Measurements from ENCODE around the gene ASIC2.

GRCh38 chr17:33045216-33045615 lies 247.9 kb downstream of the ASIC2 start:
- TF ChIP-seq EZH2phosphoT487 (IDR thresholded peaks at IDR 0.05; ENCODE audit: borderline replicate concordance) (no peak), POLR2AphosphoS5 (IDR thresholded peaks at IDR 0.05; ENCODE audit: low read depth, low read length) (no peak), YY1 (IDR thresholded peaks at IDR 0.05; ENCODE audit: extremely low read depth, insufficient replicate concordance, low read depth, low read length) (no peak), MAX (IDR thresholded peaks at IDR 0.05) (no peak), POLR2A (IDR thresholded peaks at IDR 0.05; ENCODE audit: borderline replicate concordance, extremely low read depth, insufficient read depth, insufficient read length) (no peak), TCF7L2 (IDR thresholded peaks at IDR 0.05; ENCODE audit: borderline replicate concordance, extremely low read depth, insufficient read depth, insufficient read length) (no peak), EZH2 (IDR thresholded peaks at IDR 0.05) (no peak), ZFX (IDR thresholded peaks at IDR 0.05) (no peak), EGR1 (IDR thresholded peaks at IDR 0.05; ENCODE audit: low read depth) (no peak), SIN3A (IDR thresholded peaks at IDR 0.05; ENCODE audit: low read depth) (no peak)
- TF ChIP-seq, protein P1, sequence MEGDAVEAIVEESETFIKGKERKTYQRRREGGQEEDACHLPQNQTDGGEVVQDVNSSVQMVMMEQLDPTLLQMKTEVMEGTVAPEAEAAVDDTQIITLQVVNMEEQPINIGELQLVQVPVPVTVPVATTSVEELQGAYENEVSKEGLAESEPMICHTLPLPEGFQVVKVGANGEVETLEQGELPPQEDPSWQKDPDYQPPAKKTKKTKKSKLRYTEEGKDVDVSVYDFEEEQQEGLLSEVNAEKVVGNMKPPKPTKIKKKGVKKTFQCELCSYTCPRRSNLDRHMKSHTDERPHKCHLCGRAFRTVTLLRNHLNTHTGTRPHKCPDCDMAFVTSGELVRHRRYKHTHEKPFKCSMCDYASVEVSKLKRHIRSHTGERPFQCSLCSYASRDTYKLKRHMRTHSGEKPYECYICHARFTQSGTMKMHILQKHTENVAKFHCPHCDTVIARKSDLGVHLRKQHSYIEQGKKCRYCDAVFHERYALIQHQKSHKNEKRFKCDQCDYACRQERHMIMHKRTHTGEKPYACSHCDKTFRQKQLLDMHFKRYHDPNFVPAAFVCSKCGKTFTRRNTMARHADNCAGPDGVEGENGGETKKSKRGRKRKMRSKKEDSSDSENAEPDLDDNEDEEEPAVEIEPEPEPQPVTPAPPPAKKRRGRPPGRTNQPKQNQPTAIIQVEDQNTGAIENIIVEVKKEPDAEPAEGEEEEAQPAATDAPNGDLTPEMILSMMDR (IDR thresholded peaks at IDR 0.05 in 2 of 3, conservative IDR thresholded peaks at IDR 0.05 in 1 of 3; ENCODE audit: borderline replicate concordance in 1 of 3, insufficient read depth in 1 of 3, low read depth in 2 of 3, low read length in 2 of 3) = no peak
